ENCODE measurements around the gene LAMTOR4. TPM values are rescaled to one million over a fixed set of nuclear protein-coding genes. Genes with fewer than 3 reads are reported as not detected.

Gene LAMTOR4
- total and polyA plus RNA-seq, 10 of the 15 experiments (the other 5 are each of a cell fraction or from before 2014, with no cell fraction given) = 73.4 to 297 (median 196) TPM

GRCh38 chr7:100159099-100159623 is 10.4 kb downstream of the LAMTOR4 start (continued):
- TF ChIP-seq REST (IDR thresholded peaks at IDR 0.05; ENCODE audit: low read depth, low read length) = no peak

DNA sequence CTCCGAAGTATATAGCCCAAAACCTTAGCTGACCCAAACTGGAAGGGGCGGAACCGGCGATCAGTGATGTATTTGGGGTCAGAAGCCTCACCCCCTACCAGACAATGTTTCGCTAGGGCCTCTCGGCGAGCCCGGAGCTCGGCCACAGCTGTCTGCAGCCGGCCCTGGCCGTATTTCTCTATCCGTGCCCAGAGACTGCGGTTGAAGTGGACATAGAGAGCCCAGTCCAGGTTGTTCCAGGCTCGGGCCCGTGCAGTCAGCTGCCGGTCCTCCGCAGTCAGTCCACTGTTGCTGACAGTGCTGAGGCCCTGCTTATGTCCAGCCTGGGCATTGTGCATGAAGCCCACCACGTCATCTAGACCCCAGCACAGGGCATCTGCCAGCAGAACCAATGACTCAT is 11.3 kb downstream of the LAMTOR4 start:
- in situ Hi-C loops (cut with MboI) = no loop called here
- peaks cover 0 to 12% of the 10 kb centered on the region in 2 experiments; a peak in 3 of 4 replicates for H3K36me3 ChIP-seq (ENCODE audit: control insufficient read depth in 2 of 2, insufficient read depth in 2 of 2, low read length in 1 of 2)
- no peak overlapping the region for H3K27ac ChIP-seq (ENCODE audit: control insufficient read depth, insufficient read depth)
- H3K4me3 ChIP-seq = no peak overlapping the region
- intact Hi-C loops (cut with micrococcal nuclease; ENCODE audit: unreplicated experiment) = no loop called here
- 91% methylated on average over 18 of the region's 18 CpGs for WGBS (ENCODE audit: insufficient coverage, insufficient replicate concordance, low lambda C conversion rate, missing lambda C conversion rate)
- BruUV-seq (replicated peaks) = no TSS peak
- H3K9me3 ChIP-seq (replicated peaks; ENCODE audit: control insufficient read depth, insufficient read depth, low read length) = no peaks in the 10 kb centered on the region
- SMC1A ChIA-PET (ENCODE audit: uncharacterized antibody, unreplicated experiment) = interaction anchor here (1.3 kb wide), 1 partner anchor 10 kb away, joined by 3 read pairs; no protein-coding TSS in a partner anchor
- FAIRE-seq (no peak), DNase-seq (ENCODE audit: low read depth, low spot score) (no peak), ATAC-seq (no peak)
- TF ChIP-seq SMAD1 (IDR thresholded peaks at IDR 0.05; ENCODE audit: low read depth, partially characterized antibody) (no peak), HDAC6 (IDR thresholded peaks at IDR 0.05; ENCODE audit: unreplicated experiment) (no peak), ASH2L (IDR thresholded peaks at IDR 0.05; ENCODE audit: borderline replicate concordance, low read depth) (no peak), GABPA (IDR thresholded peaks at IDR 0.05; ENCODE audit: low read depth) (no peak), EGR1 (IDR thresholded peaks at IDR 0.05; ENCODE audit: borderline replicate concordance in 1 of 2, low read depth in 2 of 2, low read length in 2 of 2) (no peak), BCL3 (IDR thresholded peaks at IDR 0.05; ENCODE audit: borderline replicate concordance, insufficient read depth, low read depth, low read length, poor library complexity, severe bottlenecking) (no peak), NR2F1 (conservative IDR thresholded peaks at IDR 0.05) (no peak), CHD1 (IDR thresholded peaks at IDR 0.05; ENCODE audit: low read depth, low read length) (no peak), MXI1 (IDR thresholded peaks at IDR 0.05; ENCODE audit: low read depth, low read length) (no peak), RBBP5 (conservative IDR thresholded peaks at IDR 0.05) (no peak)
- TF ChIP-seq, protein P1, sequence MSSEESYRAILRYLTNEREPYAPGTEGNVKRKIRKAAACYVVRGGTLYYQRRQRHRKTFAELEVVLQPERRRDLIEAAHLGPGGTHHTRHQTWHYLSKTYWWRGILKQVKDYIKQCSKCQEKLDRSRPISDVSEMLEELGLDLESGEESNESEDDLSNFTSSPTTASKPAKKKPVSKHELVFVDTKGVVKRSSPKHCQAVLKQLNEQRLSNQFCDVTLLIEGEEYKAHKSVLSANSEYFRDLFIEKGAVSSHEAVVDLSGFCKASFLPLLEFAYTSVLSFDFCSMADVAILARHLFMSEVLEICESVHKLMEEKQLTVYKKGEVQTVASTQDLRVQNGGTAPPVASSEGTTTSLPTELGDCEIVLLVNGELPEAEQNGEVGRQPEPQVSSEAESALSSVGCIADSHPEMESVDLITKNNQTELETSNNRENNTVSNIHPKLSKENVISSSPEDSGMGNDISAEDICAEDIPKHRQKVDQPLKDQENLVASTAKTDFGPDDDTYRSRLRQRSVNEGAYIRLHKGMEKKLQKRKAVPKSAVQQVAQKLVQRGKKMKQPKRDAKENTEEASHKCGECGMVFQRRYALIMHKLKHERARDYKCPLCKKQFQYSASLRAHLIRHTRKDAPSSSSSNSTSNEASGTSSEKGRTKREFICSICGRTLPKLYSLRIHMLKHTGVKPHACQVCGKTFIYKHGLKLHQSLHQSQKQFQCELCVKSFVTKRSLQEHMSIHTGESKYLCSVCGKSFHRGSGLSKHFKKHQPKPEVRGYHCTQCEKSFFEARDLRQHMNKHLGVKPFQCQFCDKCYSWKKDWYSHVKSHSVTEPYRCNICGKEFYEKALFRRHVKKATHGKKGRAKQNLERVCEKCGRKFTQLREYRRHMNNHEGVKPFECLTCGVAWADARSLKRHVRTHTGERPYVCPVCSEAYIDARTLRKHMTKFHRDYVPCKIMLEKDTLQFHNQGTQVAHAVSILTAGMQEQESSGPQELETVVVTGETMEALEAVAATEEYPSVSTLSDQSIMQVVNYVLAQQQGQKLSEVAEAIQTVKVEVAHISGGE (CRISPR knock-in tag; IDR thresholded peaks at IDR 0.05) = no peak
- peaks cover 11% of the 10 kb centered on the region for H3K79me2 ChIP-seq (ENCODE audit: control insufficient read depth, insufficient read depth, low read length)
- H4K20me1 ChIP-seq (ENCODE audit: control insufficient read depth, insufficient read depth) = no peaks in the 10 kb centered on the region
- H3K4me1 ChIP-seq (ENCODE audit: control insufficient read depth, insufficient read depth, low read length) = peaks cover 13% of the 10 kb centered on the region; the same call in 1 of the 2 replicates
- H3K9ac ChIP-seq (ENCODE audit: control insufficient read depth, insufficient read depth, low read length) = no peak overlapping the region
- CTCF ChIA-PET = interaction anchor here (0.5 to 1.9 kb wide), 3 partner anchors 8 to 58 kb away, joined by 3 to 7 read pairs (median 6); partner anchors contain the start of gene GAL3ST4
- no peak overlapping the region for H2AFZ ChIP-seq (ENCODE audit: control insufficient read depth, low read depth, low read length)
- RAD21 ChIA-PET (ENCODE audit: unreplicated experiment) = no interaction called here
- POLR2A ChIA-PET = interaction anchor here (0.6 to 2.2 kb wide), 3 partner anchors 10 to 240 kb away, joined by 3 to 9 read pairs (median 3); no protein-coding TSS in a partner anchor
- H3K27me3 ChIP-seq (replicated peaks in 1 of 2; ENCODE audit: control insufficient read depth in 2 of 2, insufficient read depth in 2 of 2, low read length in 1 of 2) = no peaks in the 10 kb centered on the region
- H3K4me2 ChIP-seq (ENCODE audit: control insufficient read depth, insufficient read depth) = no peak overlapping the region

Measured in GM12878 (cell line).